SK-N-SH (cell line): Measurements from ENCODE around the gene NUTF2. TPM values are rescaled to one million over a fixed set of nuclear protein-coding genes. Genes with fewer than 3 reads are reported as not detected.

Experiments used
- CTCF ChIA-PET: fragments of 300-600, 350-600 bp; formaldehyde crosslinking; extraction: SDS; loops from one replicate; lab custom pipeline; 2021; lab: Yijun Ruan, JAX
- POLR2A ChIA-PET: fragments of 350-600 bp; sonication (Branson Sonifier 250); formaldehyde crosslinking; extraction: SDS; loops from one replicate; lab custom pipeline; 2020; ENCODE audit warnings: antibody characterized with exemption, inconsistent platforms; lab: Yijun Ruan, JAX
- DNase-seq: peaks from one replicate; pipeline ENCODE4 v3.0.0; 2012
- H2AFZ ChIP-seq: fragments of 200-600 bp; sonication (generic); 2 replicates; pipeline ENCODE4 v1.8.1; 2016; ENCODE audit warnings: antibody characterized with exemption, mild to moderate bottlenecking, low read depth
- H3F3A ChIP-seq: fragments of 200-600 bp; sonication (generic); replicated peaks from 2 replicates; pipeline ENCODE3; 2016; ENCODE audit warnings: antibody characterized with exemption, mild to moderate bottlenecking; ENCODE audit not compliant: insufficient read depth
- H3K27ac ChIP-seq, 2 experiments: fragments of 200-500 bp in 1 of 2; fragments of 200-600 bp in 1 of 2; sonication (Bioruptor generic) in 1 of 2; sonication (generic), shearing (Covaris generic) in 1 of 2; 2 replicates each; pipeline versions ENCODE4 v1.5.1 to v1.6.1; 2014 to 2016; ENCODE audit warnings: low read depth in 2 of 2, inconsistent platforms in 1 of 2, low read length in 1 of 2, mild to moderate bottlenecking in 1 of 2, mixed read lengths in 1 of 2
- H3K27me3 ChIP-seq: fragments of 200-600 bp; sonication (generic), shearing (Covaris generic); 2 replicates; pipeline ENCODE4 v1.6.1; 2016; ENCODE audit warnings: mixed run types; ENCODE audit not compliant: insufficient read depth
- H3K36me3 ChIP-seq, 2 experiments: fragments of 200-500 bp in 1 of 2; fragments of 200-600 bp in 1 of 2; sonication (Bioruptor generic) in 1 of 2; sonication (generic) in 1 of 2; replicated peaks in 1 of 2; 2 replicates each; pipeline versions ENCODE3 to v1.5.1; 2014 to 2016; ENCODE audit warnings: low read length in 1 of 2, mild to moderate bottlenecking in 1 of 2; ENCODE audit not compliant: insufficient read depth in 2 of 2, control insufficient read depth in 1 of 2
- H3K4me1 ChIP-seq, 2 experiments: fragments of 200-500 bp in 1 of 2; fragments of 200-600 bp in 1 of 2; sonication (Bioruptor generic) in 1 of 2; sonication (generic), shearing (Covaris generic) in 1 of 2; 2 replicates each; pipeline versions ENCODE4 v1.5.1 to v1.6.1; 2014 to 2016; ENCODE audit warnings: low read depth in 1 of 2, low read length in 1 of 2, mixed run types in 1 of 2; ENCODE audit not compliant: insufficient read depth in 2 of 2, control insufficient read depth in 1 of 2
- H3K4me2 ChIP-seq: fragments of 200-600 bp; sonication (generic), shearing (Covaris generic); 2 replicates; pipeline ENCODE4 v1.6.1; 2017; ENCODE audit warnings: mixed run types
- H3K4me3 ChIP-seq, 2 experiments: fragments of 200-500 bp in 1 of 2; fragments of 200-600 bp in 1 of 2; sonication (Bioruptor generic) in 1 of 2; sonication (generic), shearing (Covaris generic) in 1 of 2; 2 replicates each; pipeline versions ENCODE4 v1.5.1 to v1.8.1; 2014 to 2016; ENCODE audit warnings: low read depth in 2 of 2, inconsistent platforms in 1 of 2, low read length in 1 of 2, mild to moderate bottlenecking in 1 of 2, mixed read lengths in 1 of 2, moderate library complexity in 1 of 2
- H3K79me2 ChIP-seq: fragments of 200-600 bp; sonication (generic); 2 replicates; pipeline ENCODE4 v1.8.1; 2017; ENCODE audit warnings: mild to moderate bottlenecking; ENCODE audit not compliant: insufficient read depth
- H3K9ac ChIP-seq: fragments of 200-600 bp; sonication (generic); 2 replicates; pipeline ENCODE4 v1.6.1; 2017; ENCODE audit warnings: mixed run types
- H3K9me2 ChIP-seq: fragments of 200-600 bp; sonication (generic); 2 replicates; pipeline ENCODE4 v1.6.1; 2017; ENCODE audit warnings: mixed run types
- H3K9me3 ChIP-seq: fragments of 200-600 bp; sonication (generic); 2 replicates; pipeline ENCODE4 v1.6.1; 2017; ENCODE audit warnings: mixed run types, mild to moderate bottlenecking, moderate library complexity
- H4K20me1 ChIP-seq: fragments of 200-600 bp; sonication (generic); 2 replicates; pipeline ENCODE4 v1.6.1; 2017; ENCODE audit warnings: mild to moderate bottlenecking, mixed run types; ENCODE audit not compliant: insufficient read depth
- ELF1 ChIP-seq: IDR thresholded peaks from 2 replicates; pipeline ENCODE4 v1.4.0; 2012
- EP300 ChIP-seq, 2 experiments: IDR thresholded peaks; 2 replicates each; pipeline versions ENCODE4 v1.4.0 to v1.6.1; 2012; ENCODE audit warnings: borderline replicate concordance in 1 of 2, low read depth in 1 of 2, low read length in 1 of 2
- FOSL2 ChIP-seq: IDR thresholded peaks from 2 replicates; pipeline ENCODE4 v1.4.0; 2012; ENCODE audit warnings: low read depth, mild to moderate bottlenecking, moderate library complexity, borderline replicate concordance
- GABPA ChIP-seq: IDR thresholded peaks from 2 replicates; pipeline ENCODE4 v1.4.0; 2012; ENCODE audit warnings: low read depth, mild to moderate bottlenecking
- GATA2 ChIP-seq: sonication (generic); formaldehyde crosslinking; IDR thresholded peaks from 2 replicates; pipeline ENCODE4 v1.5.0; 2020; ENCODE audit warnings: mild to moderate bottlenecking, missing genetic modification reagents
- IRF3 ChIP-seq: fragments of 150-350 bp; IDR thresholded peaks from 2 replicates; pipeline ENCODE4 v1.6.1; 2016; ENCODE audit warnings: mild to moderate bottlenecking, low read depth, low read length
- MAX ChIP-seq: IDR thresholded peaks from 2 replicates; pipeline ENCODE4 v1.4.0; 2012; ENCODE audit warnings: low read depth
- MXI1 ChIP-seq: IDR thresholded peaks from 2 replicates; pipeline ENCODE4 v1.6.1; 2012; ENCODE audit warnings: mild to moderate bottlenecking, low read depth, low read length, improper control_type of control experiment
- NFIC ChIP-seq: IDR thresholded peaks from 2 replicates; pipeline ENCODE4 v1.4.0; 2012; ENCODE audit warnings: borderline replicate concordance
- NRF1 ChIP-seq: IDR thresholded peaks from 2 replicates; pipeline ENCODE4 v1.6.1; 2012; ENCODE audit warnings: low read depth, mild to moderate bottlenecking, low read length
- PBX3 ChIP-seq: IDR thresholded peaks from 2 replicates; pipeline ENCODE4; 2012
- RAD21 ChIP-seq: IDR thresholded peaks from 2 replicates; pipeline ENCODE4 v1.6.1; 2012; ENCODE audit warnings: mild to moderate bottlenecking, low read length
- RXRA ChIP-seq: IDR thresholded peaks from 2 replicates; pipeline ENCODE4 v1.4.0; 2012; ENCODE audit warnings: low read depth, mild to moderate bottlenecking, borderline replicate concordance
- TAF1 ChIP-seq: IDR thresholded peaks from 2 replicates; pipeline ENCODE4 v1.6.1; 2012; ENCODE audit warnings: low read depth, mild to moderate bottlenecking, low read length, moderate library complexity, borderline replicate concordance
- TEAD4 ChIP-seq: IDR thresholded peaks from 2 replicates; pipeline ENCODE4 v1.4.0; 2012; ENCODE audit warnings: mild to moderate bottlenecking, borderline replicate concordance; ENCODE audit not compliant: insufficient read depth
- ZBTB33 ChIP-seq: IDR thresholded peaks from 2 replicates; pipeline ENCODE4 v1.4.0; 2012; ENCODE audit warnings: low read depth, borderline replicate concordance
- WGBS: methylation state at CpG from one replicate; pipeline ENCODE4 v1.1.6; 2017; ENCODE audit warnings: low lambda C conversion rate; 5-methylcytosine and 5-hydroxymethylcytosine counted together
- polyA plus RNA-seq, 3 experiments: library from polyadenylated mRNA; depleted of rRNA; stranded (reverse); fragments of >200 nt; gene quantifications; 2 replicates each; pipeline ENCODE4 v1.2.3, GENCODE V29; 2012

Gene NUTF2
- polyA plus RNA-seq, 1 of the 3 experiments (the other 2 are of a cell fraction): 449 TPM

- CTCF ChIA-PET: interaction anchor here (2.1 to 4.5 kb wide), 2 partner anchors 42 to 71 kb away, joined by 4 to 18 read pairs; no protein-coding TSS in a partner anchor
- Histone ChIP-seq H3K9ac (peak overlapping the region; percentile 66), H3K4me3 (no peak overlapping the region)
Observed at GRCh38 chr16:67858500-67858899, 11.8 kb downstream of the NUTF2 start.

More at GRCh38 chr16:67858500-67858899, 11.8 kb downstream of the NUTF2 start:
- peaks cover 100% of the 10 kb centered on the region for H4K20me1 ChIP-seq
- H2AFZ ChIP-seq: no peak overlapping the region
- peak overlapping the region in 1 of 2 experiments; percentile 90; a peak in 2 of 4 replicates for H3K27ac ChIP-seq
- no peak for DNase-seq
- H3K79me2 ChIP-seq: peaks cover 100% of the 10 kb centered on the region
- no peak for TF ChIP-seq EP300 (IDR thresholded peaks at IDR 0.05; ENCODE audit: borderline replicate concordance in 1 of 2, low read depth in 1 of 2, low read length in 1 of 2)
- TF ChIP-seq RAD21: no peak
- no peak for TF ChIP-seq ZBTB33
- TF ChIP-seq GATA2 (CRISPR knock-in tag): no peak
- no peak for TF ChIP-seq FOSL2
- TF ChIP-seq GABPA: no peak
- TF ChIP-seq IRF3: no peak
- no peak for TF ChIP-seq PBX3
- no peak for TF ChIP-seq NFIC
- TF ChIP-seq MAX: no peak
- TF ChIP-seq MXI1: no peak
- no peak for TF ChIP-seq RXRA
- no peak for TF ChIP-seq NRF1
- TF ChIP-seq TAF1: no peak
- no peak for TF ChIP-seq ELF1
- no peak for TF ChIP-seq TEAD4
- H3K4me2 ChIP-seq: no peak overlapping the region
- H3K36me3 ChIP-seq: peaks cover 12 to 17% of the 10 kb centered on the region in 2 experiments
- POLR2A ChIA-PET: no interaction called here
- peaks cover 9% of the 10 kb centered on the region for H3F3A ChIP-seq
- no peaks in the 10 kb centered on the region for H3K27me3 ChIP-seq
- WGBS: 100% methylated on average over 4 of the region's 4 CpGs
- H3K9me3 ChIP-seq: no peaks in the 10 kb centered on the region
- H3K4me1 ChIP-seq: peaks cover 2 to 16% of the 10 kb centered on the region in 2 experiments; a peak in 2 of 4 replicates
- H3K9me2 ChIP-seq: no peaks in the 10 kb centered on the region
